HFFc6 (cell line): Measurements from ENCODE around the gene GLT6D1. TPM values are rescaled to one million over a fixed set of nuclear protein-coding genes. Genes with fewer than 3 reads are reported as not detected.
"Not testable (repeated sequence)": the region's sequence is repeated elsewhere in the genome, so short reads cannot be mapped to it uniquely, and the experiment has no call there.

ENCODE experiments used
- DNase-seq: peaks from one replicate; pipeline ENCODE4 v3.0.0-alpha.2; 2018
- H3K27ac Mint-ChIP-seq: 2 replicates; pipeline ENCODE4 v1.8.0; 2020; ENCODE audit warnings: mild to moderate bottlenecking, mixed read lengths
- H3K27me3 Mint-ChIP-seq: 2 replicates; pipeline ENCODE4 v1.8.0; 2021; ENCODE audit warnings: mild to moderate bottlenecking, moderate library complexity, mixed read lengths; ENCODE audit not compliant: insufficient read depth
- H3K36me3 Mint-ChIP-seq: 2 replicates; pipeline ENCODE4 v1.8.0; 2021; ENCODE audit warnings: low read depth, mixed read lengths
- H3K4me1 Mint-ChIP-seq: 2 replicates; pipeline ENCODE4 v1.8.0; 2020; ENCODE audit warnings: low read depth, mixed read lengths
- H3K4me3 Mint-ChIP-seq: 2 replicates; pipeline ENCODE4 v1.8.0; 2020; ENCODE audit warnings: mild to moderate bottlenecking, moderate library complexity, mixed read lengths
- H3K9me3 Mint-ChIP-seq: 2 replicates; pipeline ENCODE4 v1.8.0; 2020; ENCODE audit warnings: mild to moderate bottlenecking, mixed read lengths
- total RNA-seq, 6 experiments: library from RNA; stranded (reverse); fragmentation: NEBNext Ultra II Directional; extraction: Animal tissue kit (Norgen Biotek cat#: 25700); gene quantifications; 2 replicates in 1 of 6; 3 replicates in 5 of 6; pipeline ENCODE4 v1.2.3, GENCODE V29; 2021
- TF ChIP-seq, protein P1 (sequence below): fragments of 200-600 bp; sonication (generic); IDR thresholded peaks from 2 replicates; pipeline ENCODE4 v1.5.0; 2021; ENCODE audit warnings: antibody characterized with exemption, mild to moderate bottlenecking

GLT6D1 gene
- total RNA-seq, 6 experiments from 2014 or later = not detected

DNA sequence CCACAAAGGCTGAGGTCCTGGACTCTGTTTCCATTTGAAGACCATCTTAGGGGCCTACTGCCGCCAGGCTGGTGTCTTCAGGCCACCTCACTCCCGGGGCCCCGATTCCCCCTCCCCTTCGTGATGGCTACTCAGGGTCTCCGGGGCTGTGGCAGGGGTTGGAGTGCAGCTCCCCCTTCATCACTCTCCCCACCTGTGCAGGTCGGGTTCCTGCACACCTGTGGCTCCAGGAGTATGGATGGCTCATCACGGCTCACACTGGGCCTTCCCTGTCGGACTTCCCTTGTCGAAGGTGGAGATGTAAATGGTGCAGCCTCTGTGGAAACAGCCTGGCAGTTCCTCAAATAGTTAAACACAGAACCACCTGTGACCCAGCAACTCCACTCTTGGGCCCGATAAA lies 35.6 kb upstream of the GLT6D1 start:
- TF ChIP-seq, protein P1, sequence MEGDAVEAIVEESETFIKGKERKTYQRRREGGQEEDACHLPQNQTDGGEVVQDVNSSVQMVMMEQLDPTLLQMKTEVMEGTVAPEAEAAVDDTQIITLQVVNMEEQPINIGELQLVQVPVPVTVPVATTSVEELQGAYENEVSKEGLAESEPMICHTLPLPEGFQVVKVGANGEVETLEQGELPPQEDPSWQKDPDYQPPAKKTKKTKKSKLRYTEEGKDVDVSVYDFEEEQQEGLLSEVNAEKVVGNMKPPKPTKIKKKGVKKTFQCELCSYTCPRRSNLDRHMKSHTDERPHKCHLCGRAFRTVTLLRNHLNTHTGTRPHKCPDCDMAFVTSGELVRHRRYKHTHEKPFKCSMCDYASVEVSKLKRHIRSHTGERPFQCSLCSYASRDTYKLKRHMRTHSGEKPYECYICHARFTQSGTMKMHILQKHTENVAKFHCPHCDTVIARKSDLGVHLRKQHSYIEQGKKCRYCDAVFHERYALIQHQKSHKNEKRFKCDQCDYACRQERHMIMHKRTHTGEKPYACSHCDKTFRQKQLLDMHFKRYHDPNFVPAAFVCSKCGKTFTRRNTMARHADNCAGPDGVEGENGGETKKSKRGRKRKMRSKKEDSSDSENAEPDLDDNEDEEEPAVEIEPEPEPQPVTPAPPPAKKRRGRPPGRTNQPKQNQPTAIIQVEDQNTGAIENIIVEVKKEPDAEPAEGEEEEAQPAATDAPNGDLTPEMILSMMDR = no peak
- H3K4me3 Mint-ChIP-seq = no peak overlapping the region
- H3K27ac Mint-ChIP-seq = no peak overlapping the region
- no peaks in the 10 kb centered on the region for H3K36me3 Mint-ChIP-seq
- DNase-seq = no peak
- H3K9me3 Mint-ChIP-seq = no peaks in the 10 kb centered on the region; the same call in 1 of the 2 replicates
- H3K4me1 Mint-ChIP-seq = no peaks in the 10 kb centered on the region
- H3K27me3 Mint-ChIP-seq = peaks cover 2% of the 10 kb centered on the region; the same call in 1 of the 2 replicates

DNA sequence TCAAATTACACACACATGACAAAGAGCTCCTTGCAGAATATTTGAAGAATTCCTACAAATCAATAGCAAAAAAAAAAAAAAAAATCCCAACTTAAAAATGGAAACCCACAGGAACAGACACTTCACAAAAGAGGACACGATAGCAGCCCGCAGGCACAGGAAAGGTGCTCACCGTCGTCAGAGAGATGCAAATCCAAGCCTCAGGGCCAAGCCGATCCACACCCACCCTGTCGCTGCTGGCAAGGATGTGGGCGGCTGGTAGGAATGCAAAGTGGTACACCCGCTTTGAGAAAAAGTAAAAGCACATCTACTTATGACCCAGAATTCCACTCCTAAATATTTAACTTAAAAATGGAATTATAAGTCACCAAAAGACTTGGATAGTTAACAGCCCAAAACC lies 34.6 kb upstream of the GLT6D1 start:
- Mint-ChIP-seq H3K4me1 (no peaks in the 10 kb centered on the region), H3K27me3 (peaks cover 2% of the 10 kb centered on the region; the same call in 1 of the 2 replicates), H3K9me3 (peaks cover 4% of the 10 kb centered on the region), H3K36me3 (no peaks in the 10 kb centered on the region), H3K4me3 (no peak overlapping the region), H3K27ac (no peak overlapping the region)
- TF ChIP-seq, protein P1 = no peak
- no peak for DNase-seq

DNA sequence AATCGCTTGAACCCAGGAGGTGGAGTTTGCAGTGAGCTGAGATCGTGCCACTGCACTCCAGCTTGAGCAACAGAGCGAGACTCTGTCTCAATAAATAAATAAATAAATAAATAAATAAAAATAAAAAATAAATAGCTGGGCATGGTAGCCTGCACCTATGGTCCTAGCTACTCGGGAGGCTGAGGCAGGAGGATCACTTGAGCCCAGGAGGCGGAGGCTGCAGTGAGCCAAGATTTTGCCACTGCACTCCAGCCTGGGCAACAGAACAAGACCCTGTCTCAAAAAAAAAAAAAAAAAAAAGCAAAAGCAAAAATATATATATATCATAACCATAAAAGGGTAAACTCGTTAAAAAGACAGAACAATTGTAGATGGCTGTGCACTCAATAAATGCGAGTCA lies 33.4 kb upstream of the GLT6D1 start:
- H3K27ac Mint-ChIP-seq, DNase-seq, H3K36me3 Mint-ChIP-seq, H3K4me3 Mint-ChIP-seq, H3K4me1 Mint-ChIP-seq, H3K27me3 Mint-ChIP-seq: not testable (repeated sequence)
- H3K9me3 Mint-ChIP-seq = peaks cover 10% of the 10 kb centered on the region

DNA sequence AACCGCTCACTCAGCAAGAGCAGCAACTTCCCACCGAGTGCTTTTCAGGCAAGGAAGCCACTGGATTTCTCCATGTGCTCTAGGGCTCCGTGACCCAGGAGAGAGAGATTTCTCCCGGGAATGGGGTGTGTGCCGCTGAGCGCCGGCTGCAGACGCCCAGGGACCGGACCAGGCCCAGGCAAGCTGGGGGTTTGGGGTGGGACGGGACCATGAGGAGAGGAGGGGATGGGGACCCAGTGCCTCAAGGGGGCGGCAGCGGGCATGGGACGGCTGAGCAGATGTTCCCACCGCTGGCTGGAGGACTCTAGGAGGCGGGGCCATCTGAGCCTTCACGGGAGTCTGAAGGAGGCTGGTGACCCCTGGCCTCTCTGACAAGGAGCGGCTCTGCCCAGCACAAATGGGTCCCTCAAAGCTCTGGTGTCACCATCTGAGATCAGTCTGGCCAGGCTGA lies 32.3 kb upstream of the GLT6D1 start:
- peaks cover 2% of the 10 kb centered on the region; the same call in 1 of the 2 replicates for H3K27me3 Mint-ChIP-seq
- H3K9me3 Mint-ChIP-seq = peaks cover 10% of the 10 kb centered on the region
- no peak overlapping the region for H3K27ac Mint-ChIP-seq
- TF ChIP-seq, protein P1 = no peak
- no peaks in the 10 kb centered on the region for H3K4me1 Mint-ChIP-seq
- H3K4me3 Mint-ChIP-seq = no peak overlapping the region
- no peak for DNase-seq
- H3K36me3 Mint-ChIP-seq = no peaks in the 10 kb centered on the region

DNA sequence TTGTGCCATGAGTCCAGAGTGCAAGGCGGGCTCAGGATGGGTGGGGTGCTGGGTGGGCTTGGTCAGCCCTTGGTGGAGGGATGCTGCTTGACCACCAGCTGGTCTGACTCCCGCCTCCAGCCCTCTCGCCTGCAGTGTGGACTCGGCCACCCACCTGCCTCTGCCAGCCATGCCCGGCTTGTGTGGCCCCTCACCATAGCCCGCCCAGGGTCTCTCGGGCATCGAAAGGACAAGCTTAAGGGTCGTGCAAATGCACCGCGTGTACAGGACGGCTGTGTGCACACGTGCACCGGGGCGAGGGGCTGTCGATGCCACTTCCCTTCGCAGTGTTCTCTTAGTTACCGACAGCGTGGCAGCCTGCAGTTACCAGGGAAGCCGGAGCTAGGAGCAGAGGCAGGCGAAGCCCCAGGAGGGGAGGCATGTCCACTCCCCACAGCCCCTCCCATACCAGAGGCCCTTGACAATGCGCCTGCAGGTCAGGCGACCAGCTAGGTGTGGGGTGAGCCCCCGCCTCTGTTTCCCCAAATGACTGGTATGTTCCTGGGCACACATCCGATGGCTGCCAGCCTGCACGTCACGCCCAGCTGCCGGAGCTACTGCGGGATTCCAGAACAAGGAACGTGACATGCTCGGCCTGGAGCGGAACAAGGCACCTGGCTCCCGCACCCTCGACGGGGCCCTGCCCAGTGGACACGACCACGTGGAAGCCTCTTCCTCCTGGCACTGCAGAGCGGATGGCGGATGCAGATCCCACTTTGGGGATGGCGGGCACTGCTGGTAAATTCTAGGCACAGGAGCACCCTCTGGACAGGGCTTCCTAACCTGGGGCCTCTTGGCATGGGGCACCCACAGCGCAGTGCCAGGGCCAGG lies 31.6 kb upstream of the GLT6D1 start:
- DNase-seq = no peak
- Mint-ChIP-seq H3K4me1 (no peaks in the 10 kb centered on the region), H3K36me3 (no peaks in the 10 kb centered on the region), H3K27ac (no peak overlapping the region), H3K9me3 (peaks cover 14% of the 10 kb centered on the region), H3K27me3 (peaks cover 2% of the 10 kb centered on the region), H3K4me3 (no peak overlapping the region)
- TF ChIP-seq, protein P1 = no peak

DNA sequence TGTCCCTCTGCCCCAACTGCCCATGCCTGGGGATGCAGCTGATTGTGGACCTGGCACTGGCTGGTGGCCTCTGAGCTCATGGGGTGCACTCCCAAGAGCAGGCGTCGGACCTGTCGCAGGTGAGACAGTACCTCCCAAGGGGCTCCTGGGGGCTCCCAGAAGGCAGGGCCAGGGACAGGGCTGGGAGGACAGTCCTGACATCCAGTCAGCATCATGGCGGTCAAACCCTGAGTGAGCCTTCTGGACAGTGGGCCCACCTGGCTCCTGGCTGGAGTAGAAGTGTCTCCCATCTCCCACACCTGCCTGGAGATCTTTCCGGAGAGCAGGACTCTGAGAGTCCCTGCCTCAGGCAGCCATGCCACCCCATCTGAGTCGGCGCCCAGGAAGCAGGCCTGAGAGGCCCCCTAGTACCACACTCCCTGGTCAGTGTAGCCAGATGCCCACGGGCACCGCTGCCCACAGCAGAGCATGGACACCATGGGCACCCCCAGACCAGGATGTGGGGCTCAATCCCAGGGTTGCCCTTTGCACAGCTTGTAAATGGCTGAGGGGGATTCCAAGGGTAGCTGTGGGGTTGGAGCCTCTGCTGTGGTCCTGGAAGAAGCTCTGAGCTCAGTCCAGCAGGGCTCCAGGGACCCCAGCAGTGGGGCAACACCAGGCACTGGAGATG lies 30.4 kb upstream of the GLT6D1 start:
- Mint-ChIP-seq H3K4me1 (no peaks in the 10 kb centered on the region), H3K4me3 (no peak overlapping the region), H3K9me3 (peaks cover 14% of the 10 kb centered on the region), H3K36me3 (no peaks in the 10 kb centered on the region), H3K27me3 (peaks cover 2% of the 10 kb centered on the region), H3K27ac (no peak overlapping the region)
- DNase-seq = no peak
- TF ChIP-seq, protein P1 = no peak

DNA sequence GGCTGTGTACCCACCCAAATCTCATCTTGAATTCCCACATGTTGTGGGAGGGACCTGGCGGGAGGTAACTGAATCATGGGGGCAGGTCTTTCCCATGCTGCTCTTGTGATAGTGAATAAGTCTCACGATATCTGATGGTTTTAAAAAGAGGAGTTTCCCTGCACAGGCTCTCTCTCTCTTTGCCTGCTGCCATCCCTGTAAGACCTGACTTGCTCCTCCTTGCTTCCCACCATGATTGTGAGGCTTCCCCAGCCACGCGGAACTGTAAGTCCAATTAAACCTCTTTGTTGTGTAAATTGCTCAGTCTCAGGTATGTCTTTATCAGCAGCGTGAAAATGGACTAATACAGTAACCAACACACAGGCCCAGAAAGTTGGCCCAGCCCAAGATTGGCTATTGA lies 29.7 kb upstream of the GLT6D1 start:
- H3K27ac Mint-ChIP-seq, H3K4me3 Mint-ChIP-seq, H3K27me3 Mint-ChIP-seq, H3K36me3 Mint-ChIP-seq, H3K4me1 Mint-ChIP-seq, DNase-seq: not testable (repeated sequence)
- H3K9me3 Mint-ChIP-seq = peaks cover 14% of the 10 kb centered on the region
